ENCODE data around the gene TARDBP. TPM values are rescaled to one million over a fixed set of nuclear protein-coding genes. Genes with fewer than 3 reads are reported as not detected.
"Not testable (repeated sequence)": the region's sequence is repeated elsewhere in the genome, so short reads cannot be mapped to it uniquely, and the experiment has no call there.

Gene TARDBP
- total RNA-seq, 1 donor from 2014 or later, result 117 TPM

- ATAC-seq, result no peak
- Histone ChIP-seq H3K27ac (no peak overlapping the region), H3K36me3 (no peaks in the 10 kb centered on the region), H3K4me1 (no peaks in the 10 kb centered on the region), H3K4me3 (no peak overlapping the region), H3K9me3 (no peaks in the 10 kb centered on the region), H3K27me3 (ENCODE audit: low read depth) (no peaks in the 10 kb centered on the region)
- DNase-seq, result no peak
- intact Hi-C loops (cut with DNase I), result no loop called here
- TF ChIP-seq CTCF (IDR thresholded peaks at IDR 0.05), result no peak
These were observed 23.4 kb upstream of the TARDBP start for GRCh38 chr1:10989095-10989494.

- intact Hi-C loops (cut with DNase I); ATAC-seq; H3K9me3 ChIP-seq; H3K4me3 ChIP-seq; DNase-seq; H3K27ac ChIP-seq; H3K27me3 ChIP-seq (ENCODE audit: low read depth); H3K4me1 ChIP-seq; H3K36me3 ChIP-seq: not testable (repeated sequence)
These were observed 22.4 kb upstream of the TARDBP start for GRCh38 chr1:10989920-10990516.

- H3K4me1 ChIP-seq, result no peaks in the 10 kb centered on the region
- no peaks in the 10 kb centered on the region for H3K36me3 ChIP-seq
- no peak for TF ChIP-seq CTCF (IDR thresholded peaks at IDR 0.05)
- H3K27ac ChIP-seq, result no peak overlapping the region
- ATAC-seq (no peak), DNase-seq (no peak)
- H3K9me3 ChIP-seq, result no peaks in the 10 kb centered on the region
- H3K27me3 ChIP-seq (ENCODE audit: low read depth), result no peaks in the 10 kb centered on the region
- intact Hi-C loops (cut with DNase I), result no loop called here
- H3K4me3 ChIP-seq, result no peak overlapping the region
These were observed 21.6 kb upstream of the TARDBP start for GRCh38 chr1:10990828-10991227.

- ATAC-seq; H3K4me3 ChIP-seq; intact Hi-C loops (cut with DNase I); H3K36me3 ChIP-seq; DNase-seq; H3K9me3 ChIP-seq; H3K27ac ChIP-seq; H3K27me3 ChIP-seq (ENCODE audit: low read depth); H3K4me1 ChIP-seq: not testable (repeated sequence)
These were observed 20.4 kb upstream of the TARDBP start for GRCh38 chr1:10992004-10992403.

GRCh38 chr1:10992864-10993263, 19.6 kb upstream of the TARDBP start:
- H3K36me3 ChIP-seq, result no peaks in the 10 kb centered on the region
- H3K27me3 ChIP-seq (ENCODE audit: low read depth), result no peaks in the 10 kb centered on the region
- no peak overlapping the region for H3K4me3 ChIP-seq
- H3K9me3 ChIP-seq, result no peaks in the 10 kb centered on the region
- DNase-seq (no peak), ATAC-seq (no peak)
- no peak for TF ChIP-seq CTCF (IDR thresholded peaks at IDR 0.05)
- no peaks in the 10 kb centered on the region for H3K4me1 ChIP-seq
- no peak overlapping the region for H3K27ac ChIP-seq
- intact Hi-C loops (cut with DNase I), result no loop called here

GRCh38 chr1:10996100-10996499, 16.4 kb upstream of the TARDBP start:
- H3K4me3 ChIP-seq, result no peak overlapping the region
- no peak overlapping the region for H3K27ac ChIP-seq
- ATAC-seq (no peak), DNase-seq (no peak)
- H3K27me3 ChIP-seq (ENCODE audit: low read depth), result no peaks in the 10 kb centered on the region
- intact Hi-C loops (cut with DNase I), result no loop called here
- H3K36me3 ChIP-seq, result no peaks in the 10 kb centered on the region
- H3K4me1 ChIP-seq, result no peaks in the 10 kb centered on the region
- no peak for TF ChIP-seq CTCF (IDR thresholded peaks at IDR 0.05)
- H3K9me3 ChIP-seq, result no peaks in the 10 kb centered on the region

- DNase-seq (no peak), ATAC-seq (no peak)
- H3K4me1 ChIP-seq, result no peaks in the 10 kb centered on the region
- no peak for TF ChIP-seq CTCF (IDR thresholded peaks at IDR 0.05)
- intact Hi-C loops (cut with DNase I), result no loop called here
- no peaks in the 10 kb centered on the region for H3K36me3 ChIP-seq
- no peak overlapping the region for H3K4me3 ChIP-seq
- H3K9me3 ChIP-seq, result no peaks in the 10 kb centered on the region
- H3K27ac ChIP-seq, result no peak overlapping the region
- no peaks in the 10 kb centered on the region for H3K27me3 ChIP-seq (ENCODE audit: low read depth)
These were observed 11.9 kb upstream of the TARDBP start for GRCh38 chr1:11000526-11000925.
